ENCODE results near the gene MPP7.

- TF ChIP-seq CTCF (IDR thresholded peaks at IDR 0.05; ENCODE audit: low read depth, low read length, poor library complexity, severe bottlenecking) (no peak), EZH2phosphoT487 (IDR thresholded peaks at IDR 0.05; ENCODE audit: borderline replicate concordance, low read length) (no peak)
These were observed 46.1 kb downstream of the MPP7 start for GRCh38 chr10:28256776-28257175.
